Esophagus squamous epithelium (tissue), 5 donors: ENCODE data around the gene SLC6A9. TPM values are rescaled to one million over a fixed set of nuclear protein-coding genes. Genes with fewer than 3 reads are reported as not detected.

Experiments
- DNase-seq: peaks from one replicate; lab custom pipeline; 2025; lab: John Stamatoyannopoulos, UW
- H3K27ac ChIP-seq, 4 donors: fragments of 200-600 bp; sonication (generic); one replicate each; pipeline ENCODE4 v1.5.1; 2016 to 2019; ENCODE audit warnings: mild to moderate bottlenecking in 1 of 4
- H3K27me3 ChIP-seq, 4 donors: fragments of 200-600 bp; sonication (generic); 1 replicate in 3 of 4; 2 replicates in 1 of 4; pipeline versions ENCODE4 v1.5.1 to v1.6.0; 2017 to 2021; ENCODE audit warnings: antibody characterized with exemption in 1 of 4
- H3K36me3 ChIP-seq, 3 donors: fragments of 200-600 bp; sonication (generic); one replicate each; pipeline ENCODE4 v1.5.1; 2016 to 2019
- H3K4me1 ChIP-seq, 3 donors: fragments of 200-600 bp; sonication (generic); one replicate each; pipeline ENCODE4 v1.5.1; 2017 to 2019
- H3K4me3 ChIP-seq, 4 donors: fragments of 200-600 bp; sonication (generic); 1 replicate in 3 of 4; 2 replicates in 1 of 4; pipeline ENCODE4 v1.5.1; 2016 to 2019; ENCODE audit warnings: mild to moderate bottlenecking in 2 of 4, moderate library complexity in 1 of 4
- H3K9me3 ChIP-seq, 3 donors: fragments of 200-600 bp; sonication (generic); one replicate each; pipeline ENCODE4 v1.5.1; 2016 to 2019
- CTCF ChIP-seq, 6 experiments: fragments of 450-650 bp in 4 of 6; fragments of 200-600 bp in 2 of 6; sonication (generic) in 2 of 6; IDR thresholded peaks; one replicate each; pipeline ENCODE4 v1.5.1; 2016 to 2019; ENCODE audit warnings: antibody characterized with exemption in 6 of 6, mild to moderate bottlenecking in 4 of 6, moderate library complexity in 4 of 6
- POLR2A ChIP-seq, 4 donors: fragments of 450-650 bp; IDR thresholded peaks; one replicate each; pipeline ENCODE4 v1.6.1; 2017; ENCODE audit warnings: antibody characterized with exemption in 4 of 4, mild to moderate bottlenecking in 4 of 4, moderate library complexity in 3 of 4
- WGBS, 2 donors: methylation state at CpG; one replicate each; pipeline ENCODE4 v1.1.5; 2018; 5-methylcytosine and 5-hydroxymethylcytosine counted together
- intact Hi-C: fragments of 100-400 bp; cut with DNase I; formaldehyde crosslinking; loops from one replicate; pipeline ENCODE4 v1.15.0; 2022
- total RNA-seq, 4 donors: library from RNA; depleted of rRNA; stranded (reverse); fragments of >200 nt; gene quantifications; one replicate each; pipeline ENCODE4 v1.1.0, GENCODE V29; 2016
- donor health status: DM: yes; HTN: yes; CAD: no.

Gene SLC6A9
- total RNA-seq, 4 donors from 2014 or later: 10.4 to 40.0 (median 23.2) TPM

GRCh38 chr1:43965316-43965715, 65.9 kb downstream of the SLC6A9 start:
- TF ChIP-seq POLR2A (IDR thresholded peaks at IDR 0.05) (no peak), CTCF (IDR thresholded peaks at IDR 0.05) (no peak)
- no peak overlapping the region for H3K27ac ChIP-seq
- H3K27me3 ChIP-seq: no peaks in the 10 kb centered on the region
- intact Hi-C loops: no loop called here
- peaks cover 6 to 73% (median 8%) of the 10 kb centered on the region in 3 donors for H3K36me3 ChIP-seq
- 90% methylated on average over 3 of the region's 3 CpGs for WGBS, 2 donors
- DNase-seq: no peak
- no peaks in the 10 kb centered on the region for H3K9me3 ChIP-seq
- no peak overlapping the region for H3K4me3 ChIP-seq
- H3K4me1 ChIP-seq: peaks cover 2 to 9% (median 2%) of the 10 kb centered on the region in 3 donors

- Histone ChIP-seq H3K27me3 (no peaks in the 10 kb centered on the region), H3K4me1 (no peaks in the 10 kb centered on the region), H3K9me3 (no peaks in the 10 kb centered on the region), H3K27ac (no peak overlapping the region), H3K36me3 (peaks cover 6 to 87% (median 13%) of the 10 kb centered on the region in 3 donors), H3K4me3 (no peak overlapping the region)
- intact Hi-C loops: no loop called here
- TF ChIP-seq CTCF (IDR thresholded peaks at IDR 0.05) (no peak), POLR2A (IDR thresholded peaks at IDR 0.05) (no peak)
- DNase-seq: no peak
- 82 to 91% methylated on average over 5 of the region's 5 CpGs for WGBS, 2 donors
Measured at GRCh38 chr1:43963890-43964289, 67.4 kb downstream of the SLC6A9 start.

- H3K4me3 ChIP-seq: no peak overlapping the region
- peaks cover 6 to 96% (median 22%) of the 10 kb centered on the region in 3 donors for H3K36me3 ChIP-seq
- H3K4me1 ChIP-seq: no peaks in the 10 kb centered on the region
- 97 to 100% methylated on average over 3 of the region's 3 CpGs for WGBS, 2 donors
- intact Hi-C loops: no loop called here
- TF ChIP-seq CTCF (IDR thresholded peaks at IDR 0.05) (no peak), POLR2A (IDR thresholded peaks at IDR 0.05) (no peak)
- no peaks in the 10 kb centered on the region for H3K27me3 ChIP-seq
- no peak for DNase-seq
- no peaks in the 10 kb centered on the region for H3K9me3 ChIP-seq
- H3K27ac ChIP-seq: no peak overlapping the region
Measured at GRCh38 chr1:43963006-43963405, 68.3 kb downstream of the SLC6A9 start.

GRCh38 chr1:43962324-43962723, 68.9 kb downstream of the SLC6A9 start:
- TF ChIP-seq POLR2A (IDR thresholded peaks at IDR 0.05) (no peak), CTCF (IDR thresholded peaks at IDR 0.05) (no peak)
- no peaks in the 10 kb centered on the region for H3K27me3 ChIP-seq
- H3K36me3 ChIP-seq: peaks cover 12 to 96% (median 23%) of the 10 kb centered on the region in 3 donors
- intact Hi-C loops: no loop called here
- 81 to 82% methylated on average over 2 of the region's 2 CpGs for WGBS, 2 donors
- no peaks in the 10 kb centered on the region for H3K9me3 ChIP-seq
- H3K4me3 ChIP-seq: no peak overlapping the region
- no peaks in the 10 kb centered on the region for H3K4me1 ChIP-seq
- H3K27ac ChIP-seq: no peak overlapping the region
- DNase-seq: no peak

- no peaks in the 10 kb centered on the region for H3K4me1 ChIP-seq
- intact Hi-C loops: no loop called here
- H3K36me3 ChIP-seq: peaks cover 19 to 96% (median 23%) of the 10 kb centered on the region in 3 donors
- H3K27me3 ChIP-seq: no peaks in the 10 kb centered on the region
- H3K4me3 ChIP-seq: no peak overlapping the region
- no peak overlapping the region for H3K27ac ChIP-seq
- 92 to 95% methylated on average over 2 to 3 of the region's 3 CpGs for WGBS, 2 donors
- no peaks in the 10 kb centered on the region for H3K9me3 ChIP-seq
- no peak for TF ChIP-seq CTCF (IDR thresholded peaks at IDR 0.05)
- TF ChIP-seq POLR2A (IDR thresholded peaks at IDR 0.05): no peak
- DNase-seq: no peak
Measured at GRCh38 chr1:43961692-43962091, 69.6 kb downstream of the SLC6A9 start.
